Prostate gland (tissue), 2 donors: ENCODE measurements around the gene METTL25B.

Experiments
- POLR2A ChIP-seq: fragments of 450-650 bp; IDR thresholded peaks from one replicate; pipeline ENCODE4 v1.6.1; 2016; ENCODE audit warnings: antibody characterized with exemption, mild to moderate bottlenecking
- POLR2AphosphoS5 ChIP-seq: sonication (generic); formaldehyde crosslinking; IDR thresholded peaks from one replicate; pipeline ENCODE4 v1.6.1; 2017; ENCODE audit warnings: antibody characterized with exemption
- TF ChIP-seq, protein P1 (sequence below), 4 experiments: fragments of 200-600 bp in 2 of 4; fragments of 450-650 bp in 2 of 4; sonication (generic) in 2 of 4; IDR thresholded peaks; 1 replicate in 3 of 4; 2 replicates in 1 of 4; pipeline ENCODE4 v1.5.1; 2016 to 2019; ENCODE audit warnings: antibody characterized with exemption in 4 of 4, mild to moderate bottlenecking in 2 of 4, moderate library complexity in 2 of 4

DNA sequence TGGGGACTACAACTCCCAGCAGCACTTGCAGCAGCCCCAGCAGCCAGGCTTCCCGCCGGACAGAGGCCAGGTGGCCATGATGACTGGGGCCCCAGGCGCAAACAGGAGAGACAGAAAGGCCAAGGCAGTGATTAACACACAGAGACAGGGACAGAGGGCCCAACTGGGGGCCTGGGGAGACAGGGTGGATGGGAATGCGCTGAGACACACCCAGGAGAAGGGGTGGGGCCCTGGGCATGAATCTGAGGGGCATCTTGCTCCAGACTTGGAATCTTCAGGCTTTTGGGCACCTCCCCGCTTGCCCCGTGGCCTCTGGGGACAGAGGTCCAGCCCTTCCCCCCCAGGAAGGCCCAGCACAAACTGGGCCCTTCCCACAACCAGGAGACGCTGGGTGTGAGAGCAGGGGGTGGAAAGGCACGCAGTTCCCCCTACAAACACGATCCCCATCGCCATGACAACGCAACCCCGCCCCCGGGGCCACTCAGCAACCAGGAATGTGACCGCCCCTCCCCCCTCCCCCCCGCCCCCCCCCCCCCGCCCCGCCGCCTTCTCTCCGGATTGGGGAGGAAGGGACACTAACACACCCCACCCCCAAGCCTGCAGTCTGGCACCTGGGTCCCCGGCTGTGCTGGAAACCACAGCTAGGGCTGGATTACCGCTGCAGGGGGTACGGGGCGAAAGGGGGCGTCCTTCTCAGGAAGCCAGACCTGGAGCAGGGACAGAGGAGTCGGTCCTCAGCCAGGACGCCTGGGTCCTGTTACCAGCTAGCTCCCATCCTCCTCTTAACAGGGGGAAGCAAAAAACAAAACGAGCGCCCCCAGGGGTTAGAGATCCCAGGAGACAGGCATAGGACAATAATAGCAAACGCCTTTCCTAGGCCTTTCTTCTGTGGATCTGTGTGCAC lies 18.7 kb downstream of the METTL25B start:
- TF ChIP-seq, protein P1, sequence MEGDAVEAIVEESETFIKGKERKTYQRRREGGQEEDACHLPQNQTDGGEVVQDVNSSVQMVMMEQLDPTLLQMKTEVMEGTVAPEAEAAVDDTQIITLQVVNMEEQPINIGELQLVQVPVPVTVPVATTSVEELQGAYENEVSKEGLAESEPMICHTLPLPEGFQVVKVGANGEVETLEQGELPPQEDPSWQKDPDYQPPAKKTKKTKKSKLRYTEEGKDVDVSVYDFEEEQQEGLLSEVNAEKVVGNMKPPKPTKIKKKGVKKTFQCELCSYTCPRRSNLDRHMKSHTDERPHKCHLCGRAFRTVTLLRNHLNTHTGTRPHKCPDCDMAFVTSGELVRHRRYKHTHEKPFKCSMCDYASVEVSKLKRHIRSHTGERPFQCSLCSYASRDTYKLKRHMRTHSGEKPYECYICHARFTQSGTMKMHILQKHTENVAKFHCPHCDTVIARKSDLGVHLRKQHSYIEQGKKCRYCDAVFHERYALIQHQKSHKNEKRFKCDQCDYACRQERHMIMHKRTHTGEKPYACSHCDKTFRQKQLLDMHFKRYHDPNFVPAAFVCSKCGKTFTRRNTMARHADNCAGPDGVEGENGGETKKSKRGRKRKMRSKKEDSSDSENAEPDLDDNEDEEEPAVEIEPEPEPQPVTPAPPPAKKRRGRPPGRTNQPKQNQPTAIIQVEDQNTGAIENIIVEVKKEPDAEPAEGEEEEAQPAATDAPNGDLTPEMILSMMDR (IDR thresholded peaks at IDR 0.05), result peak in 2 of 4 experiments; percentile 12 to 16
- TF ChIP-seq POLR2A, result no peak
- peak; percentile 58 for TF ChIP-seq POLR2AphosphoS5
